Nucleus accumbens (tissue), 56 donors: Measurements from ENCODE around the gene SHCBP1L.
"Not testable (repeated sequence)": the region's sequence is repeated elsewhere in the genome, so short reads cannot be mapped to it uniquely, and the experiment has no call there.

ENCODE experiments used
- DNase-seq, 56 donors: peaks; one replicate each; lab custom pipeline; 2025; lab: John Stamatoyannopoulos, UW

Gene SHCBP1L

GRCh38 chr1:182965861-182966260, 12.9 kb upstream of the SHCBP1L start:
- DNase-seq = no peak

- no peak for DNase-seq
Observed at GRCh38 chr1:182965096-182965495, 12.1 kb upstream of the SHCBP1L start.

GRCh38 chr1:182962554-182963115, 9.7 kb upstream of the SHCBP1L start:
- DNase-seq = peak in 45 of 56 donors; percentile 1 to 71 (median 28)

- DNase-seq = no peak
Observed at GRCh38 chr1:182960046-182960445, 7.1 kb upstream of the SHCBP1L start.

GRCh38 chr1:182957902-182958395, 5.0 kb upstream of the SHCBP1L start:
- no peak for DNase-seq

- DNase-seq = no peak
Observed at GRCh38 chr1:182956708-182957365, 3.9 kb upstream of the SHCBP1L start.

GRCh38 chr1:182955596-182956588, 2.9 kb upstream of the SHCBP1L start:
- no peak for DNase-seq

GRCh38 chr1:182953826-182954225, 860 bp upstream of the SHCBP1L start:
- no peak for DNase-seq

GRCh38 chr1:182943336-182943735, 9.6 kb downstream of the SHCBP1L start:
- not testable (repeated sequence) for DNase-seq

- DNase-seq = not testable (repeated sequence)
Observed at GRCh38 chr1:182942145-182942544, 10.8 kb downstream of the SHCBP1L start.

- DNase-seq = no peak
Observed at GRCh38 chr1:182939413-182939812, 13.6 kb downstream of the SHCBP1L start.

- no peak for DNase-seq
Observed at GRCh38 chr1:182935716-182936115, 17.2 kb downstream of the SHCBP1L start.

- DNase-seq = no peak
Observed at GRCh38 chr1:182930985-182931384, 22.0 kb downstream of the SHCBP1L start.

GRCh38 chr1:182927693-182928433, 25.1 kb downstream of the SHCBP1L start:
- DNase-seq = no peak

- DNase-seq = no peak
Observed at GRCh38 chr1:182925661-182926060, 27.3 kb downstream of the SHCBP1L start.

- no peak for DNase-seq
Observed at GRCh38 chr1:182917378-182917777, 35.6 kb downstream of the SHCBP1L start.

GRCh38 chr1:182913401-182913800, 39.6 kb downstream of the SHCBP1L start:
- no peak for DNase-seq

- no peak for DNase-seq
Observed at GRCh38 chr1:182910143-182910542, 42.8 kb downstream of the SHCBP1L start.

- no peak for DNase-seq
Observed at GRCh38 chr1:182909578-182909977, 43.4 kb downstream of the SHCBP1L start.

GRCh38 chr1:182905321-182905720, 47.6 kb downstream of the SHCBP1L start:
- DNase-seq = no peak
